ENCODE results near the gene COL4A6. TPM values are rescaled to one million over a fixed set of nuclear protein-coding genes. Genes with fewer than 3 reads are reported as not detected.

The COL4A6 gene
- polyA plus RNA-seq, 3 donors, result not detected

DNA sequence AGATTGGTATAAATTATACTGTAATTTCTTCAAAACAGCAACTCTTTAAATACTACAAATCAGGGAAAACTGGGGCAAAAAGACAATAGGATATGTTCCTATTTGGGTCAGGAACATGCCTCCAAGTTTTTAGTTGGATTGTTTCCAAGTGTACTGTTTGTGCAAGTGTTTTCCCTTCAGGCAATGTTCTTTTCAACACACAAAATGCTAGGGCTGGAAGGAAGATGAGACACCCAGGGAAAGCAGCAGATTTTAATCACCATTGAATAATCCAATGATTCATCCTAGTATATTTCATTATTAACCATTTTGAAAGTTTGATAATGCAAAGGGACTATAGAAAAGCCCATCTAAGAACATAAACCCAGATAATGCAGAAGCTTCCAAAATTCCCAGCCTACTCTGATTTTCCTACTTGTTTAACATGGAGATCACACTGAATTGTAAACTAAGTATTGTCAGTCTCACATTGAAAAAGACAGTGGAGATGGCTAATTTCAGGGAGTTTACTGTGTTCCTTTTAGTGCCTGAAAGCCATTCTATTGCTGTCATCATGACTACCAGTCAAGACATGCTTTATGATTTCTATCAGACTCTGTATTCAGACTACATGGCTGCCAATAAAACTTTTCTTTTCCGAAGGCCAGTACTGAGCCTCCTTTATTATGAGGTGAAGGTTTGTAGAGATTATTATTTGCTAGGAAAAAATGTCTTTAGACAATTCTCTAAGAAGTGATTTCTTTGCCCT, 38.6 kb downstream of the COL4A6 start:
- Mint-ChIP-seq H3K4me3 (no peak overlapping the region), H3K9me3 (no peaks in the 10 kb centered on the region), H3K27me3 (ENCODE audit: low read depth in 3 of 3) (peaks cover 0 to 2% (median 0%) of the 10 kb centered on the region in 3 donors), H3K27ac (no peak overlapping the region), H3K4me1 (no peaks in the 10 kb centered on the region), H3K36me3 (no peaks in the 10 kb centered on the region)
- H3K79me2 ChIP-seq (ENCODE audit: insufficient read depth, low read length), result no peaks in the 10 kb centered on the region
- no peaks in the 10 kb centered on the region for H3K27me3 ChIP-seq (ENCODE audit: control insufficient read depth in 2 of 2, insufficient read depth in 2 of 2, low read length in 2 of 2)
- H2AFZ ChIP-seq (ENCODE audit: insufficient read depth, low read depth, low read length, poor library complexity, severe bottlenecking), result no peak overlapping the region
- no peaks in the 10 kb centered on the region for H4K20me1 ChIP-seq (ENCODE audit: insufficient read depth, low read length)
- H3K4me3 ChIP-seq (replicated peaks in 1 of 3; ENCODE audit: low read depth in 2 of 3, low read length in 3 of 3), result no peak overlapping the region
- H3K36me3 ChIP-seq (replicated peaks in 1 of 2; ENCODE audit: control insufficient read depth in 1 of 2, insufficient read depth in 2 of 2, low read length in 2 of 2), result no peaks in the 10 kb centered on the region
- H3K9ac ChIP-seq (ENCODE audit: insufficient read depth, low read length, poor library complexity, severe bottlenecking), result no peak overlapping the region
- no peak overlapping the region for H3K27ac ChIP-seq (ENCODE audit: low read depth in 1 of 2, low read length in 2 of 2)
- no peak for DNase-seq
- no peaks in the 10 kb centered on the region for H3K9me3 ChIP-seq (replicated peaks in 1 of 2; ENCODE audit: control insufficient read depth in 1 of 2, insufficient read depth in 1 of 2, low read length in 2 of 2)
- TF ChIP-seq, protein P1, sequence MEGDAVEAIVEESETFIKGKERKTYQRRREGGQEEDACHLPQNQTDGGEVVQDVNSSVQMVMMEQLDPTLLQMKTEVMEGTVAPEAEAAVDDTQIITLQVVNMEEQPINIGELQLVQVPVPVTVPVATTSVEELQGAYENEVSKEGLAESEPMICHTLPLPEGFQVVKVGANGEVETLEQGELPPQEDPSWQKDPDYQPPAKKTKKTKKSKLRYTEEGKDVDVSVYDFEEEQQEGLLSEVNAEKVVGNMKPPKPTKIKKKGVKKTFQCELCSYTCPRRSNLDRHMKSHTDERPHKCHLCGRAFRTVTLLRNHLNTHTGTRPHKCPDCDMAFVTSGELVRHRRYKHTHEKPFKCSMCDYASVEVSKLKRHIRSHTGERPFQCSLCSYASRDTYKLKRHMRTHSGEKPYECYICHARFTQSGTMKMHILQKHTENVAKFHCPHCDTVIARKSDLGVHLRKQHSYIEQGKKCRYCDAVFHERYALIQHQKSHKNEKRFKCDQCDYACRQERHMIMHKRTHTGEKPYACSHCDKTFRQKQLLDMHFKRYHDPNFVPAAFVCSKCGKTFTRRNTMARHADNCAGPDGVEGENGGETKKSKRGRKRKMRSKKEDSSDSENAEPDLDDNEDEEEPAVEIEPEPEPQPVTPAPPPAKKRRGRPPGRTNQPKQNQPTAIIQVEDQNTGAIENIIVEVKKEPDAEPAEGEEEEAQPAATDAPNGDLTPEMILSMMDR (IDR thresholded peaks at IDR 0.05), result no peak
- intact Hi-C loops (cut with micrococcal nuclease), result no loop called here
- no peaks in the 10 kb centered on the region for H3K4me1 ChIP-seq (ENCODE audit: control insufficient read depth in 1 of 2, insufficient read depth in 2 of 2, low read length in 2 of 2)
- H3K4me2 ChIP-seq (replicated peaks; ENCODE audit: extremely low read depth, low read length, poor library complexity, severe bottlenecking), result no peak overlapping the region
- no CpG with 5 or more reads among the region's 1 CpG for WGBS (ENCODE audit: insufficient coverage)

DNA sequence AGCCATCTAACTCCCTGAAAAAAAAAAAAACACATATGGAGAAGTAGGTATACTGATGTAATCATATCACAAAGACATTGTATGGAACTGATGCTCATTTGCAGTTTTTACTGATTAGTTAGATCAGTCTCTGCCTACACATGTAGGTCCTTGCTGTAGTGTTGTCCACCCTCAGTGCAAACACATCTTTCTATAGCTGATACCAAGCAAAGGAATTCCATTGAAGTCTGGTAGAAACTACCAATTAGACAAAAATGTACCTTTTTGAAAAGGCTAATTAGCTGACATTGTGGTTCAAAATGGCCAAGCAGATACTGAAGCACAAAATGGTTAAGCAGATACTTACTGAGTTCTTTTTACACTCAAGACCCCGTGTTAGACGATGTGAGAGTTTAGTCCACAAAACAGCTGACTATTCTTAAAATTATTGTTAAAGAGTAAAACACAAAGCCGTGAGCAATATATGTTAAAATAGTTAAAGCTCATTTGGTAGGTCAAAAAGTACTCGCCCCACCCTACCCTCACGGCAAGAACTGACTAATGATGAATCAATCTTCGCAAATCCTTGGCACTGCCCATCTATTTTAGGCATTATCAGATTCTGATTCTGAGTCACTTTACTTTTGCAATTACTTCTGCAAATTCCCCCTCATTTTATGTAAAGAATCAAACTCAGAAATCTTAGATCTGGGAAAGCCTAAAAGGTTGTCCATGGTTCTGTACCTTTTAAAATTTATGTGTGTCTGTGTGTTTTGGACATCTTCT, 40.4 kb downstream of the COL4A6 start:
- no peak overlapping the region for H3K4me2 ChIP-seq (replicated peaks; ENCODE audit: extremely low read depth, low read length, poor library complexity, severe bottlenecking)
- no peaks in the 10 kb centered on the region for H3K4me1 Mint-ChIP-seq
- H3K9me3 Mint-ChIP-seq, result peaks cover 0 to 2% (median 0%) of the 10 kb centered on the region in 7 donors
- no peaks in the 10 kb centered on the region for H4K20me1 ChIP-seq (ENCODE audit: insufficient read depth, low read length)
- no peaks in the 10 kb centered on the region for H3K36me3 ChIP-seq (replicated peaks in 1 of 2; ENCODE audit: control insufficient read depth in 1 of 2, insufficient read depth in 2 of 2, low read length in 2 of 2)
- TF ChIP-seq, protein P1 (IDR thresholded peaks at IDR 0.05), result no peak
- intact Hi-C loops (cut with micrococcal nuclease), result no loop called here
- H3K36me3 Mint-ChIP-seq, result no peaks in the 10 kb centered on the region
- no peaks in the 10 kb centered on the region for H3K79me2 ChIP-seq (ENCODE audit: insufficient read depth, low read length)
- no CpG with 5 or more reads among the region's 6 CpGs for WGBS (ENCODE audit: insufficient coverage)
- H3K9ac ChIP-seq (ENCODE audit: insufficient read depth, low read length, poor library complexity, severe bottlenecking), result no peak overlapping the region
- peaks cover 0 to 2% (median 0%) of the 10 kb centered on the region in 3 donors for H3K27me3 Mint-ChIP-seq (ENCODE audit: low read depth in 3 of 3)
- no peak overlapping the region for H3K4me3 ChIP-seq (replicated peaks in 1 of 3; ENCODE audit: low read depth in 2 of 3, low read length in 3 of 3)
- no peaks in the 10 kb centered on the region for H3K27me3 ChIP-seq (ENCODE audit: control insufficient read depth in 2 of 2, insufficient read depth in 2 of 2, low read length in 2 of 2)
- H3K27ac Mint-ChIP-seq, result no peak overlapping the region
- H3K9me3 ChIP-seq (replicated peaks in 1 of 2; ENCODE audit: control insufficient read depth in 1 of 2, insufficient read depth in 1 of 2, low read length in 2 of 2), result no peaks in the 10 kb centered on the region
- no peak for DNase-seq
- no peak overlapping the region for H3K4me3 Mint-ChIP-seq
- no peaks in the 10 kb centered on the region for H3K4me1 ChIP-seq (ENCODE audit: control insufficient read depth in 1 of 2, insufficient read depth in 2 of 2, low read length in 2 of 2)
- no peak overlapping the region for H2AFZ ChIP-seq (ENCODE audit: insufficient read depth, low read depth, low read length, poor library complexity, severe bottlenecking)
- no peak overlapping the region for H3K27ac ChIP-seq (ENCODE audit: low read depth in 1 of 2, low read length in 2 of 2)

All from CD14-positive monocyte (primary cell).